ENCODE measurements around the gene USP30.
"Not testable (repeated sequence)": the region's sequence is repeated elsewhere in the genome, so short reads cannot be mapped to it uniquely, and the experiment has no call there.

USP30 gene

GRCh38 chr12:109052414-109053323 lies at the start of gene USP30:
USP30 (plus strand) TSS chr12:109052576; CDS start chr12:109052679, 103 bp downstream.
- DNase-seq (ENCODE audit: low read depth): peak; percentile 73

- no peak for DNase-seq (ENCODE audit: low read depth)
Measured at GRCh38 chr12:109004017-109004416, 48.4 kb upstream of the USP30 start.

DNA sequence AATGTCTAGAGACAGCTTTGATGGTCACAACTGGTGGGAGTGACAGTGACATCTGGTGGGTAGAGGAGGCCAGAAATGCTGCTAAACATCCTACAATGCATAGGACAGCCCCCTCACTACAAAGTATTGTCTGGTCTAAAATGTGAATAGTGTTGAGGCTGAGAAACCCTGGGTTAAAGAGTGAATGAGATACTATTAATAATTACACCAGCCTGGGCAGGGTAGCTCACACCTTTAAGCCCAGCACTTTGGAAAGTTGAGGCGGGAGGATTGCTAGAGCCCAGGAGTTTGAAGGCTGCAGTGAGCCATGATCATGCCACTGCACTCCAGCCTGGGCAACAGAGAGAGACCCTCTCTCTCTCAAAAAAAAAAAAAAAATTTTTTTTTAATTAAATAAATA lies 42.6 kb upstream of the USP30 start:
- no peak for DNase-seq (ENCODE audit: low read depth)

- DNase-seq (ENCODE audit: low read depth): no peak
Measured at GRCh38 chr12:109010259-109010658, 42.1 kb upstream of the USP30 start.

- DNase-seq (ENCODE audit: low read depth): no peak
Measured at GRCh38 chr12:109014984-109015765, 37.2 kb upstream of the USP30 start.

DNA sequence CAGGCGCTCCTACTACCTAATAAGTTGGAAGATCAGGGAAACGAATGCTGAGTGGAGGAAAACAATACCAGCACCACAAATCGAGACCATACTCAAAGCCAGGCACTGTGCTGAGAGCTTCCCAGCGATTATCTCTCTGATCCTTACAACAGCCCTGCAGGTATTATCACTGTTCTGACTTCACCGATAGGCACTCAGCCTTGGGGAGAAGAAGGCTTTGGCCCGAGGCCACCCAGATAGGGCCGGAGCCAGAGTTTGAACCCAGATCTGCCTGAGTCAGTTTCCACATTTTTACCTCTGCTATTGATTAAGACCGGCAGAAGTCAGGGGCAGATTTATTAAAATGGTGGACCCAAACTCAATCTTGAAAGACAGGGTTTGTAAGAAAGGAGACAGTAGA lies 36.4 kb upstream of the USP30 start:
- DNase-seq (ENCODE audit: low read depth): no peak

GRCh38 chr12:109016978-109017377 lies 35.4 kb upstream of the USP30 start:
- no peak for DNase-seq (ENCODE audit: low read depth)

GRCh38 chr12:109018296-109018695 lies 34.1 kb upstream of the USP30 start:
- no peak for DNase-seq (ENCODE audit: low read depth)

DNA sequence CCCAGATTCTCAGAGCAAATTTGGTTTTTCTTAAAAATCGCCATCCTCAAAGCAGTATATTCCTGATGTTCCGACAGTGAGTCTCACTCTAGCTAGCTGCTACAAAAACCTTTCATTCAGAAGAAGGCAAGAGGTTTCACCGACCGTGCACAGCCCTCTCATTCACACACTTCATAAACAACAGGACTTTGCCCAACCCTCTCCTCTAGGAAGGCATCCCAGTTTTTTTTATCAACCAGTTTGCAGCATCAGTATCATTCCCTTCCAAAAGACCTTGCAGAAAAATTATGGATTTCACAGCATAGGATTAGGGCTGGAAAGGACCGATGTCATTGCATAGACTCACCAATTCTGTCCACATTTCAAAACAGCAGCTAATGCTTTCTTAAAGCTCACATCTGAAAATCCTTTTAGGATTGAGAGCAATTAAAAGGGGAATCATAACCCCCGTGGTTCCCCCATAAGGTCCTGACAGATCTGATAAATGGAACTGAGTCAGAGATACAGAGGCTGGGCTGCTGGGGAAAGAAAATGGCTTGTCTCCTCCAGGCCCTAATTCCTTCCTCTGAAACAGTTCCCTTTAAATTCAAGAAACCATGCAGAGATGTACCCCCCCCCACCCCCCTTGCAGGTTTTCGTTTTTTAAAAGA lies 32.1 kb upstream of the USP30 start:
- DNase-seq (ENCODE audit: low read depth): no peak

- peak; percentile 1 for DNase-seq (ENCODE audit: low read depth)
Measured at GRCh38 chr12:109020796-109021380, 31.5 kb upstream of the USP30 start, which contains the start of gene SVOP. SVOP (minus strand) TSS chr12:109021068; CDS start chr12:109020868, 200 bp downstream.

- no peak for DNase-seq (ENCODE audit: low read depth)
Measured at GRCh38 chr12:109027767-109028166, 24.6 kb upstream of the USP30 start.

- not testable (repeated sequence) for DNase-seq (ENCODE audit: low read depth)
Measured at GRCh38 chr12:109028624-109029023, 23.8 kb upstream of the USP30 start.

GRCh38 chr12:109029411-109029810 lies 23.0 kb upstream of the USP30 start:
- DNase-seq (ENCODE audit: low read depth): no peak

DNA sequence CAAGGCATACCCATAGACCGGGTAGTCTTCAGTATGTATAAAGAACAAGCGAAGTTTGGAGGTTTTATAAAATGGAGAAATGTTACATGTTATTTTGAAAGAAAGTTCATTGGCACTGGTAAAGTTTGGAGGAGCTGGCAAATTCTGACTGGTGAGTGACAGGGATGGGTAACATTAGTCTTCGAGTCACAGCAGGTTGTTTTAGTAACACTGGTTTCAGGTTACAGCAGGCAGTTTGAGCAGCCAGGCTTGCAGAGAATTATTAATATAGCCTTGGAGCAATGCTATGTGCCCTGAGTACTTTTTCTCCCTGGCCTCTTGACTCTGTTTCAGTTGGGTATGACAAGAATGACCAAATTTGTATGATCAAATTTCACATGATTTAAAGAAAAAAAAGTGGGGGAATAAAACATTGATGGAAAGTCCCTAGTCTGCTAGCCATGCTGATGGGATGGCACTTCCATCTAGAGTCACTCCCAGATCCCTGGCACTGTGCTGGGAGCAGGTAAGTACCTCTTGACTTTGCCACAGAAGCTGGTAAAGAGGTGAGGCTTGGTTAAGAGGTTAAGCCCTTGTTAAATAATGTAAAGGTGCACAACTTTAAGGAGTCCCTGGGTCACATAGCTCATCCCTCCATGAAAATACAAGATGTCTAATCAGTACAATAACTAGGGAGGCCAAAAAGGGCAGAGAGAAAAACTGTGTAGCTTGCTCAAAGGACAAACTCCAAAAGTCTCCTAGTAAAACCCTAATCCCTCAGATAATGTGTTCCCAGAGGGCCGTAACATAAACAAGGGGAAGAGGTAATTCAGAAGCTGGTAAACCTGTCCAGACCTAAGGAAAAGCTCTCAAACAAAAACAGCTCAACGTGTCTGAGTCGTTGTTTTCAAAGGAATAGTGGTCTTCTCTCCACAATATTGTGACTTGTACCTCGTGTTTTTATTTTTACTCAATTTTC lies 18.9 kb upstream of the USP30 start:
- DNase-seq (ENCODE audit: low read depth): no peak

GRCh38 chr12:109036975-109037374 lies 15.4 kb upstream of the USP30 start:
- no peak for DNase-seq (ENCODE audit: low read depth)

GRCh38 chr12:109044241-109044640 lies 8.1 kb upstream of the USP30 start:
- DNase-seq (ENCODE audit: low read depth): no peak

DNA sequence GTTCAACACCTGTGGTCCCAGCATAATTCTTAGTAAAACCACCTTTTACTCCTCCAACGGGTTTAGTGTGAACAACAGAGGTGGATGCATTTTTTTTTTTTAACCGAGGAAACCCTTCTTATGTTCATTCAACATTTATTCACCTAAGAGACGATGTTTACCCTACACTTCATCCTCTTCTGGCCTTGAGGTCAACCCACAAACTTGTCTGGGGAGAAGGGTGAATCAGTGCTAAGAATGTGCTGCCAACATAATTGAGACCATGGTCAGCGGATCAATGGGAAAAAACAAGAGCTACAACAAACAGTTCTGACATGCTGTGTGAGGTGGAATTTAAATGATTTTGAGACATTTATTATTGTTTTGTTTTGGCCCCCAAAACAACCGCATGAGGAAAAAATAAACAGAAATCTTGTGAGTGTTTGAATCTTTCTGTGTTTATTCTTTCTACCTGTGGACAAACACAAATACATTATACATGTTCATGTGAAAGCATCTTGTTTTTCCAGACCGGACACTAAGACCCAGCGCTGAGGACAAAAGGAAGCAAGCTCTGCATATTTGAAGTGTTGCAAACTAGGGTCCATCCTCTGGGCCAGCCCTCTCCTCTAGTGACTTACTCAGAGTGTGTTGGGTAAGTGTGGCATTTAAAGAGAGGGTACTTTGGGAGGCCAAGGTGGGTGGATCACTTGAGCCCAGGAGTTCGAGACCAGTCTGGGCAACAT lies 5.1 kb upstream of the USP30 start:
- no peak for DNase-seq (ENCODE audit: low read depth)

DNA sequence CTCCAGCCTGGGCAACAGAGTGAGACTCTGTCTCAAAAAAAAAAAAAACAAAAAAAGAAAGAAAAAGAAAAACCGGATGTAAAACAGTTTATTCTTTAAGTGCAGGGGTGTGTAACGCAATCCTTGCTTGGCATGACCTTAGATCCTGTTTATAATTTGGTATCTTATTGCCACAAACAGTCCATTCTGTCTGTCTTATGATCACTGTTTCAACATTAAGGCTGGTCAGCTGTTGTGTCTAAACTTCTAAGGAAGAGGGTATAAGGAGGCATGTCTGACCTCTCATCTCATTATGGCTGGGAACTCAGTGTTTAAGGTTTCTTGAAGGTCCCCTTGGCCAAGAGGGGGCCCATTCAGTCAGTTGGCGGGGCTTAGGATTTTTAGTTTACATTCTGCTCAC lies 3.7 kb upstream of the USP30 start:
- not testable (repeated sequence) for DNase-seq (ENCODE audit: low read depth)

GRCh38 chr12:109049794-109050193 lies 2.6 kb upstream of the USP30 start:
- not testable (repeated sequence) for DNase-seq (ENCODE audit: low read depth)

GRCh38 chr12:109052097-109052413 lies 321 bp upstream of the USP30 start:
- no peak for DNase-seq (ENCODE audit: low read depth)
